Esophagus squamous epithelium (tissue), 5 donors: Measurements from ENCODE around the gene CNR2. TPM values are rescaled to one million over a fixed set of nuclear protein-coding genes. Genes with fewer than 3 reads are reported as not detected.

Experiments
- DNase-seq: peaks from one replicate; lab custom pipeline; 2025; lab: John Stamatoyannopoulos, UW
- H3K27ac ChIP-seq, 4 donors: fragments of 200-600 bp; sonication (generic); one replicate each; pipeline ENCODE4 v1.5.1; 2016 to 2019; ENCODE audit warnings: mild to moderate bottlenecking in 1 of 4
- H3K27me3 ChIP-seq, 4 donors: fragments of 200-600 bp; sonication (generic); 1 replicate in 3 of 4; 2 replicates in 1 of 4; pipeline versions ENCODE4 v1.5.1 to v1.6.0; 2017 to 2021; ENCODE audit warnings: antibody characterized with exemption in 1 of 4
- H3K36me3 ChIP-seq, 3 donors: fragments of 200-600 bp; sonication (generic); one replicate each; pipeline ENCODE4 v1.5.1; 2016 to 2019
- H3K4me1 ChIP-seq, 3 donors: fragments of 200-600 bp; sonication (generic); one replicate each; pipeline ENCODE4 v1.5.1; 2017 to 2019
- H3K4me3 ChIP-seq, 4 donors: fragments of 200-600 bp; sonication (generic); 1 replicate in 3 of 4; 2 replicates in 1 of 4; pipeline ENCODE4 v1.5.1; 2016 to 2019; ENCODE audit warnings: mild to moderate bottlenecking in 2 of 4, moderate library complexity in 1 of 4
- H3K9me3 ChIP-seq, 3 donors: fragments of 200-600 bp; sonication (generic); one replicate each; pipeline ENCODE4 v1.5.1; 2016 to 2019
- POLR2A ChIP-seq, 4 donors: fragments of 450-650 bp; IDR thresholded peaks; one replicate each; pipeline ENCODE4 v1.6.1; 2017; ENCODE audit warnings: antibody characterized with exemption in 4 of 4, mild to moderate bottlenecking in 4 of 4, moderate library complexity in 3 of 4
- WGBS, 2 donors: methylation state at CpG; one replicate each; pipeline ENCODE4 v1.1.5; 2018; 5-methylcytosine and 5-hydroxymethylcytosine counted together
- intact Hi-C: fragments of 100-400 bp; cut with DNase I; formaldehyde crosslinking; loops from one replicate; pipeline ENCODE4 v1.15.0; 2022
- total RNA-seq, 4 donors: library from RNA; depleted of rRNA; stranded (reverse); fragments of >200 nt; gene quantifications; one replicate each; pipeline ENCODE4 v1.1.0, GENCODE V29; 2016
- TF ChIP-seq, protein P1 (sequence below), 6 experiments: fragments of 450-650 bp in 4 of 6; fragments of 200-600 bp in 2 of 6; sonication (generic) in 2 of 6; IDR thresholded peaks; one replicate each; pipeline ENCODE4 v1.5.1; 2016 to 2019; ENCODE audit warnings: antibody characterized with exemption in 6 of 6, mild to moderate bottlenecking in 4 of 6, moderate library complexity in 4 of 6
- donor health status: DM: yes; HTN: yes; CAD: no.

Gene CNR2
- total RNA-seq, 4 donors from 2014 or later: under 0.01 TPM; not detected in 3

DNA sequence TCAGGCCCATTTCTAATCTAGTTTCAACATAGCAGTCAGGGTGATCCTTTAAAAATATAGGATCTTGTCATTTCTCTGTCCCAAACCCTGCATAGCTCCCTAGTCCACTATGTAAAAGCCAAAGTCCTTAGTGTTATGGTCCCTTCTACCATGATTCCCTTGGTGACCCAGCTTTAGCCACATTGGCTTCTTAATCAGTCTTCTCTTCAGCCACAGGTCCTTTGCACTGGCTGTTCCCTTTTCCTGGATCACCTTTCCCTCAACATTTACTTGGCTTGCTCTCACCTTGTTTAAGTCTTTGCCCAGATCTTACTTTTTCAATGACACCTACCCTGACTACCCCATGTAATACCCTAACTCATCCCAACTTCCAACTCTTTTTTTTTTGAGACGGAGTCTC, 33.4 kb downstream of the CNR2 start:
- H3K36me3 ChIP-seq: no peaks in the 10 kb centered on the region
- H3K4me1 ChIP-seq: no peaks in the 10 kb centered on the region
- H3K4me3 ChIP-seq: no peak overlapping the region
- no peak overlapping the region for H3K27ac ChIP-seq
- TF ChIP-seq POLR2A (IDR thresholded peaks at IDR 0.05): no peak
- TF ChIP-seq, protein P1, sequence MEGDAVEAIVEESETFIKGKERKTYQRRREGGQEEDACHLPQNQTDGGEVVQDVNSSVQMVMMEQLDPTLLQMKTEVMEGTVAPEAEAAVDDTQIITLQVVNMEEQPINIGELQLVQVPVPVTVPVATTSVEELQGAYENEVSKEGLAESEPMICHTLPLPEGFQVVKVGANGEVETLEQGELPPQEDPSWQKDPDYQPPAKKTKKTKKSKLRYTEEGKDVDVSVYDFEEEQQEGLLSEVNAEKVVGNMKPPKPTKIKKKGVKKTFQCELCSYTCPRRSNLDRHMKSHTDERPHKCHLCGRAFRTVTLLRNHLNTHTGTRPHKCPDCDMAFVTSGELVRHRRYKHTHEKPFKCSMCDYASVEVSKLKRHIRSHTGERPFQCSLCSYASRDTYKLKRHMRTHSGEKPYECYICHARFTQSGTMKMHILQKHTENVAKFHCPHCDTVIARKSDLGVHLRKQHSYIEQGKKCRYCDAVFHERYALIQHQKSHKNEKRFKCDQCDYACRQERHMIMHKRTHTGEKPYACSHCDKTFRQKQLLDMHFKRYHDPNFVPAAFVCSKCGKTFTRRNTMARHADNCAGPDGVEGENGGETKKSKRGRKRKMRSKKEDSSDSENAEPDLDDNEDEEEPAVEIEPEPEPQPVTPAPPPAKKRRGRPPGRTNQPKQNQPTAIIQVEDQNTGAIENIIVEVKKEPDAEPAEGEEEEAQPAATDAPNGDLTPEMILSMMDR (IDR thresholded peaks at IDR 0.05): no peak
- H3K27me3 ChIP-seq: no peaks in the 10 kb centered on the region
- intact Hi-C loops: no loop called here
- 100% methylated on average over 1 of the region's 1 CpG for WGBS, 2 donors
- DNase-seq: no peak
- peaks cover 0 to 24% (median 10%) of the 10 kb centered on the region in 3 donors for H3K9me3 ChIP-seq

GRCh38 chr1:23878668-23879067, 34.5 kb downstream of the CNR2 start:
- 70 to 74% methylated on average over 1 of the region's 1 CpG for whole genome bisulfite sequencing, 2 donors
- intact Hi-C loops: no loop called here

GRCh38 chr1:23875382-23875781, 37.8 kb downstream of the CNR2 start:
- intact Hi-C loops: no loop called here
- no peak for DNase-seq
- Histone ChIP-seq H3K27me3 (no peaks in the 10 kb centered on the region), H3K4me3 (no peak overlapping the region), H3K9me3 (peaks cover 0 to 24% (median 10%) of the 10 kb centered on the region in 3 donors), H3K4me1 (no peaks in the 10 kb centered on the region), H3K36me3 (no peaks in the 10 kb centered on the region), H3K27ac (no peak overlapping the region)
- TF ChIP-seq, protein P1 (IDR thresholded peaks at IDR 0.05): no peak
- no peak for TF ChIP-seq POLR2A (IDR thresholded peaks at IDR 0.05)
- WGBS, 2 donors: 33 to 88% methylated on average over 1 to 3 of the region's 3 CpGs

More at GRCh38 chr1:23878668-23879067, 34.5 kb downstream of the CNR2 start:
- H3K27ac ChIP-seq: no peak overlapping the region
- H3K9me3 ChIP-seq: peaks cover 0 to 24% (median 10%) of the 10 kb centered on the region in 3 donors
- H3K27me3 ChIP-seq: no peaks in the 10 kb centered on the region
- no peak overlapping the region for H3K4me3 ChIP-seq
- no peak for TF ChIP-seq POLR2A (IDR thresholded peaks at IDR 0.05)
- TF ChIP-seq, protein P1 (IDR thresholded peaks at IDR 0.05): no peak
- no peak for DNase-seq
- no peaks in the 10 kb centered on the region for H3K36me3 ChIP-seq
- H3K4me1 ChIP-seq: no peaks in the 10 kb centered on the region

- no peaks in the 10 kb centered on the region for H3K27me3 ChIP-seq
- intact Hi-C loops: no loop called here
- 83 to 93% methylated on average over 3 of the region's 3 CpGs for WGBS, 2 donors
- no peak overlapping the region for H3K4me3 ChIP-seq
- no peak for TF ChIP-seq POLR2A (IDR thresholded peaks at IDR 0.05)
- TF ChIP-seq, protein P1 (IDR thresholded peaks at IDR 0.05): no peak
- H3K9me3 ChIP-seq: no peaks in the 10 kb centered on the region
- peaks cover 1 to 14% (median 7%) of the 10 kb centered on the region in 3 donors for H3K4me1 ChIP-seq
- no peak for DNase-seq
- no peak overlapping the region for H3K27ac ChIP-seq
- no peaks in the 10 kb centered on the region for H3K36me3 ChIP-seq
Measured at GRCh38 chr1:23872421-23872820, 40.7 kb downstream of the CNR2 start.

DNA sequence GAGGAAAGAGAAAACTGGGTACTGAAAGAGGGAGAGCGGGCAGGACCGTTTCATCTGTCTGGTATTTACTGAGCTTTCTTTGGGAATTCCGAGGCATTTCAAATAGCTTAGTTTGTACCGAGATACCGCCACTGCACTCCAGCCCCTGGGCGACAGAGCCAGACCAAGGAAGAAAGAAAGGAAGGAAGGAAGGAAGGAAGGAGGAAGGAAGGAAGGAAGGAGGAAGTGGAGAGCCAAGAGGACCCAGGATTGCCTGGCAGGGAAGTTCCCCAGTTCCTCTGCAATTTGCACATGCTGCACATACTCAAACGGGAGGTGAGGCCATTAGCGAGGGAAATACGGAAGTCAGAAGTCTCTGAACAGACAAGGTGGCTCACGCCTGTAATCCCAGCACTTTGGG, 44.1 kb downstream of the CNR2 start:
- H3K27ac ChIP-seq: peak overlapping the region in 2 of 4 donors; percentile 81 to 83
- peaks cover 0 to 14% (median 3%) of the 10 kb centered on the region in 3 donors for H3K36me3 ChIP-seq
- intact Hi-C loops: loop anchor here (10.0 kb wide), 1 partner anchor 64 kb away; the partner anchor contains the start of gene GALE
- peaks cover 11 to 35% (median 14%) of the 10 kb centered on the region in 3 donors for H3K4me1 ChIP-seq
- WGBS, 2 donors: 55 to 56% methylated on average over 10 of the region's 10 CpGs
- peak overlapping the region in 3 of 4 donors; percentile 73 to 88 (median 76) for H3K4me3 ChIP-seq
- TF ChIP-seq, protein P1 (IDR thresholded peaks at IDR 0.05): no peak
- TF ChIP-seq POLR2A (IDR thresholded peaks at IDR 0.05): no peak
- no peaks in the 10 kb centered on the region for H3K27me3 ChIP-seq
- DNase-seq: no peak
- H3K9me3 ChIP-seq: no peaks in the 10 kb centered on the region
